MM.1S (cell line): ENCODE results near the gene GPR4.

Experiments used
- EZH2 ChIP-seq: fragments of 300-600 bp; sonication (generic); optimal IDR thresholded peaks from 2 replicates; pipeline ENCODE3; 2017; ENCODE audit warnings: low read depth, mild to moderate bottlenecking, antibody characterized with exemption, low read length, mixed read lengths
- EZH2phosphoT487 ChIP-seq: fragments of 300-600 bp; sonication (generic); IDR thresholded peaks from 2 replicates; pipeline ENCODE4 v1.6.1; 2018; ENCODE audit warnings: antibody characterized with exemption, low read length
- TF ChIP-seq, protein P1 (sequence below): fragments of 300-600 bp; sonication (generic); IDR thresholded peaks from 2 replicates; pipeline ENCODE4 v1.5.1; 2016; ENCODE audit warnings: antibody characterized with exemption, low read length, mixed read lengths

DNA sequence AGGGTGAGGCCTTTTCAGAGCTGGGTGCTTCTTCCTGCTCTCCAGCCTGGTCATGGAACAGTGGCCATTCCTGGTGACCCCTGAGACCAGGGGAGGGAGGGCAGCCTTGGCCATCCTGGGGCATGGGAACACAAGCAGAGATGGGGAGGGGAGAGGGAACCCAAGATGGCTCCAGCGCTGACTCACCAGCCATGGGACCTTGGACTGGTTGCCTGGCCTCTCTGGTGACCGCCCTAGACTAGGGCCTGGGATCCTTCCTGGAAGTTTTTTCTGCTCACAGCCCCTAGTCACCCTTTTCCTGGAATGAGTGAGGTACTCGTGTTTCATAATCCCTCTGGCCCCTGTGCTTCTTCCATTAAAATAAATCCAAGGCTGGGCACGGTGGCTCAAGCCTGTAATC lies 14.1 kb downstream of the GPR4 start:
- TF ChIP-seq, protein P1, sequence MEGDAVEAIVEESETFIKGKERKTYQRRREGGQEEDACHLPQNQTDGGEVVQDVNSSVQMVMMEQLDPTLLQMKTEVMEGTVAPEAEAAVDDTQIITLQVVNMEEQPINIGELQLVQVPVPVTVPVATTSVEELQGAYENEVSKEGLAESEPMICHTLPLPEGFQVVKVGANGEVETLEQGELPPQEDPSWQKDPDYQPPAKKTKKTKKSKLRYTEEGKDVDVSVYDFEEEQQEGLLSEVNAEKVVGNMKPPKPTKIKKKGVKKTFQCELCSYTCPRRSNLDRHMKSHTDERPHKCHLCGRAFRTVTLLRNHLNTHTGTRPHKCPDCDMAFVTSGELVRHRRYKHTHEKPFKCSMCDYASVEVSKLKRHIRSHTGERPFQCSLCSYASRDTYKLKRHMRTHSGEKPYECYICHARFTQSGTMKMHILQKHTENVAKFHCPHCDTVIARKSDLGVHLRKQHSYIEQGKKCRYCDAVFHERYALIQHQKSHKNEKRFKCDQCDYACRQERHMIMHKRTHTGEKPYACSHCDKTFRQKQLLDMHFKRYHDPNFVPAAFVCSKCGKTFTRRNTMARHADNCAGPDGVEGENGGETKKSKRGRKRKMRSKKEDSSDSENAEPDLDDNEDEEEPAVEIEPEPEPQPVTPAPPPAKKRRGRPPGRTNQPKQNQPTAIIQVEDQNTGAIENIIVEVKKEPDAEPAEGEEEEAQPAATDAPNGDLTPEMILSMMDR = no peak
- TF ChIP-seq EZH2 = no peak
- no peak for TF ChIP-seq EZH2phosphoT487
